T-helper 17 cell (primary cell): ENCODE data around the gene GRK1. TPM values are rescaled to one million over a fixed set of nuclear protein-coding genes. Genes with fewer than 3 reads are reported as not detected.
"Not testable (repeated sequence)": the region's sequence is repeated elsewhere in the genome, so short reads cannot be mapped to it uniquely, and the experiment has no call there.

Experiments
- ATAC-seq: fragments of 150-1000 bp; cut with Tn5 transposase; 2 replicates; pipeline ENCODE4 v1.10.0; 2021; ENCODE audit warnings: mild to moderate bottlenecking, moderate library complexity
- DNase-seq, 3 donors: peaks; one replicate each; pipeline versions ENCODE4 v3.0.0 to v3.0.0-alpha.2; 2020 to 2021
- H3K9me3 ChIP-seq: one replicate; pipeline ENCODE4 v1.7.0; 2013; ENCODE audit warnings: low read length, mild to moderate bottlenecking; ENCODE audit not compliant: control insufficient read depth, poor library complexity, severe bottlenecking
- H3K27ac Mint-ChIP-seq: one replicate; pipeline ENCODE4 v1.8.0; 2022; ENCODE audit warnings: mild to moderate bottlenecking, moderate library complexity, mixed read lengths
- H3K27me3 Mint-ChIP-seq: one replicate; pipeline ENCODE4 v1.8.0; 2022; ENCODE audit warnings: mixed read lengths
- H3K36me3 Mint-ChIP-seq: one replicate; pipeline ENCODE4 v1.8.0; 2022; ENCODE audit warnings: low read depth, mixed read lengths
- H3K4me1 Mint-ChIP-seq: one replicate; pipeline ENCODE4 v1.8.0; 2022; ENCODE audit warnings: mild to moderate bottlenecking, mixed read lengths
- H3K4me3 Mint-ChIP-seq: one replicate; pipeline ENCODE4 v1.8.0; 2022; ENCODE audit warnings: mild to moderate bottlenecking, moderate library complexity, mixed read lengths
- total RNA-seq, 4 donors: library from RNA in 2 of 4; stranded (reverse) in 2 of 4; gene quantifications; one replicate each; pipeline ENCODE4 v1.2.3 and lab custom pipeline; 2022 to 2026

GRK1 gene
- total RNA-seq, 2 donors from 2014 or later, result 0.07 TPM; not detected in 1

- not testable (repeated sequence) for H3K36me3 Mint-ChIP-seq, H3K9me3 ChIP-seq, H3K27me3 Mint-ChIP-seq
- peak; percentile 30 for ATAC-seq
- peak in 2 of 3 donors; percentile 31 to 42 for DNase-seq
- peaks cover 12% of the 10 kb centered on the region for H3K4me1 Mint-ChIP-seq
- H3K4me3 Mint-ChIP-seq, result peak overlapping the region; percentile 83
- H3K27ac Mint-ChIP-seq, result peak overlapping the region; percentile 69
Observed at GRCh38 chr13:113726106-113726821, 59.2 kb downstream of the GRK1 start.

DNA sequence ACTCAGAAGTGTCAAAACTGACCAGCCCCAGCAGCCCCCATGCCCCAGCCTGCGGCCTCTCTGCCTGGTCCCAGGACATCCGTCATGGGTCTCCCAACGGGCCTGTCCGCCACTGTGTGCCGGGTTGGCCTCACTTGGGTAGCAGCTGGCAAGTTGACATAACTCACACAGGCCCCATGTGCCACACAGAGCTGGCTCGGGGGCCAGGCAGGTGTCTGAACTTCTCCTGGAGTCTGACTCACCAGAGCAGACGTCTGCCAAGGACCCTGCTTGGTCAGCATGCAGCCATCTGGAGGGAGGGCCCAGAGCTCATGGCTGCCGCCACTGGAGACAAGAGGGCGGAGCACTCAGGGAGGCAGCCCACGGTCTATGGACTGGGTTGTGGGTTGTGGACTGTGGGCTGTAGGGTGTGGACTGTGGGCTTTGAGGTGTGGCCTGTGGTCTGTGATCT, 60.0 kb downstream of the GRK1 start:
- H3K9me3 ChIP-seq, result no peaks in the 10 kb centered on the region
- Mint-ChIP-seq H3K4me3 (no peak overlapping the region), H3K27me3 (no peaks in the 10 kb centered on the region), H3K27ac (peak overlapping the region; percentile 69), H3K36me3 (no peaks in the 10 kb centered on the region), H3K4me1 (peaks cover 12% of the 10 kb centered on the region)
- no peak for DNase-seq
- no peak for ATAC-seq

DNA sequence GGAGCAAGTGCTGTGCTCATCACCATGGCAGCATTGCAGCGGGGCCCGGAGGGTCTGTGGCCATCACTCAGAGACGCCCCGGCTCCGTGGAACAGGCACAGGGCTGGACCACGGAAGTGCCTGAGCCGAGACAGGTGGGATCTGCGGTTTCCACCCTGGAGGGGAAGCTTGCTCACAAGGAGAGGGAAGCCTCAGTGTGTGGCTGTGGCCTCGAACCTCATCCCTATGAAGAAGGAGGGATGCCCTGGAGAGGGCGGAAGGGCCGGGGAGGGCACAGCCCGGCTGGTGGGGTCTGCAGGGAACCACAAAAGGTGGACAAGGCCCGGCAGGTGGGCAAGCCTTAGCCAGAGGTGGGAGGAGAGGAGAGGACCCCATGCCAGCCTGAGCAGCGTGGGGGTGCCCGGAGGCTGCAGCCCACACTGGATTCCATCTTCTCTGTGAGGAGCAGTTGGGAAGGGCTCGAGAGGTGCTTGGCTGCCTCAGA, 61.6 kb downstream of the GRK1 start:
- peaks cover 12% of the 10 kb centered on the region for H3K4me1 Mint-ChIP-seq
- H3K36me3 Mint-ChIP-seq, result no peaks in the 10 kb centered on the region
- DNase-seq (no peak), ATAC-seq (no peak)
- H3K4me3 Mint-ChIP-seq, result no peak overlapping the region
- H3K27me3 Mint-ChIP-seq, result no peaks in the 10 kb centered on the region
- H3K9me3 ChIP-seq, result no peaks in the 10 kb centered on the region
- H3K27ac Mint-ChIP-seq, result no peak overlapping the region

DNA sequence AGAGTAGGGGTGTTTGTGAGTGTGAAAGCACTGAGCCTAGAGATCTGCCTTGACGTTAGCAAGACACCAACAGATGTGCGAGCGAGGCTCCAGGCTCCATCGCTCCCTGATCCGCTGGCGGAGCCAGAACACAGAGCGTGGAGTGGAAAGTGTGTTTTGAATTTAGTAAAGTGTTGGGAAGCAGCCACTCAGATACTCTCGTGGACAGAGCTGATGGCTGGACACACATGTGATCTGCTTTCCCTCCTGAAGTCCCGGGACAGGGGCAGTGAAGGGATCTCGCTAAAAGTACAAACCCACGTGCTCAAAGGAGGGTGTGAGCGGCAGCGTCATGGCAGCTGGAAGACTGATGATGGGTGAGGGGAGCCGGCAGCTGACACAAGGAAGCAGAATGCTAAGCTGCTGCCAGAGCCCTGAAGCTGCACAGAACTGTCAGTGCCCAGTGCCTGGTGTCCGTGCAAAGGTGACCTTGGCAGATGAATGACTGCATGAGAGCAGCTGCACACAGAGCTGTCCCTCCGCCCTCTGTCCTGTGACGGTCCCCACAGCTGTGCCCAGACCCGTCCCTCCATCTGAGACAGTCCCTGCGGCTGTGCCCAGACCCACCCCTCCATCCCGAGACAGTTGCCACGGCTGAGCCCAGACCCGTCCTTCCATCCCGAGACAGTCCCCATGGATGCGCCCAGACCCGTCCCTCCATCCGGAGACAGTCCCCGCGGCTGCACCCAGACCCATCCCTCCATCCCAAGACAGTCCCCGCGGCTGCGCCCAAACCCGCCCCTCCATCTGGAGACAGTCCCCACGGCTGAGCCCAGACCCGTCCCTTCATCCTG, 62.4 kb downstream of the GRK1 start:
- no peak for ATAC-seq

GRCh38 chr13:113730258-113730691, 63.3 kb downstream of the GRK1 start:
- DNase-seq (no peak), ATAC-seq (no peak)
- H3K27me3 Mint-ChIP-seq, result no peaks in the 10 kb centered on the region
- no peak overlapping the region for H3K4me3 Mint-ChIP-seq
- peaks cover 4% of the 10 kb centered on the region for H3K4me1 Mint-ChIP-seq
- H3K27ac Mint-ChIP-seq, result no peak overlapping the region
- no peaks in the 10 kb centered on the region for H3K36me3 Mint-ChIP-seq
- H3K9me3 ChIP-seq, result no peaks in the 10 kb centered on the region

More for the DNA sequence above, 62.4 kb downstream of the GRK1 start:
- peaks cover 10% of the 10 kb centered on the region for H3K4me1 Mint-ChIP-seq
- no peak overlapping the region for H3K27ac Mint-ChIP-seq
- no peak overlapping the region for H3K4me3 Mint-ChIP-seq
- no peak for DNase-seq
- no peaks in the 10 kb centered on the region for H3K36me3 Mint-ChIP-seq
- no peaks in the 10 kb centered on the region for H3K27me3 Mint-ChIP-seq
- no peaks in the 10 kb centered on the region for H3K9me3 ChIP-seq

GRCh38 chr13:113730831-113731191, 63.8 kb downstream of the GRK1 start:
- Mint-ChIP-seq H3K36me3 (no peaks in the 10 kb centered on the region), H3K27me3 (no peaks in the 10 kb centered on the region), H3K4me3 (no peak overlapping the region), H3K4me1 (peaks cover 4% of the 10 kb centered on the region), H3K27ac (no peak overlapping the region)
- DNase-seq, result no peak
- H3K9me3 ChIP-seq, result no peaks in the 10 kb centered on the region
- ATAC-seq, result no peak

DNA sequence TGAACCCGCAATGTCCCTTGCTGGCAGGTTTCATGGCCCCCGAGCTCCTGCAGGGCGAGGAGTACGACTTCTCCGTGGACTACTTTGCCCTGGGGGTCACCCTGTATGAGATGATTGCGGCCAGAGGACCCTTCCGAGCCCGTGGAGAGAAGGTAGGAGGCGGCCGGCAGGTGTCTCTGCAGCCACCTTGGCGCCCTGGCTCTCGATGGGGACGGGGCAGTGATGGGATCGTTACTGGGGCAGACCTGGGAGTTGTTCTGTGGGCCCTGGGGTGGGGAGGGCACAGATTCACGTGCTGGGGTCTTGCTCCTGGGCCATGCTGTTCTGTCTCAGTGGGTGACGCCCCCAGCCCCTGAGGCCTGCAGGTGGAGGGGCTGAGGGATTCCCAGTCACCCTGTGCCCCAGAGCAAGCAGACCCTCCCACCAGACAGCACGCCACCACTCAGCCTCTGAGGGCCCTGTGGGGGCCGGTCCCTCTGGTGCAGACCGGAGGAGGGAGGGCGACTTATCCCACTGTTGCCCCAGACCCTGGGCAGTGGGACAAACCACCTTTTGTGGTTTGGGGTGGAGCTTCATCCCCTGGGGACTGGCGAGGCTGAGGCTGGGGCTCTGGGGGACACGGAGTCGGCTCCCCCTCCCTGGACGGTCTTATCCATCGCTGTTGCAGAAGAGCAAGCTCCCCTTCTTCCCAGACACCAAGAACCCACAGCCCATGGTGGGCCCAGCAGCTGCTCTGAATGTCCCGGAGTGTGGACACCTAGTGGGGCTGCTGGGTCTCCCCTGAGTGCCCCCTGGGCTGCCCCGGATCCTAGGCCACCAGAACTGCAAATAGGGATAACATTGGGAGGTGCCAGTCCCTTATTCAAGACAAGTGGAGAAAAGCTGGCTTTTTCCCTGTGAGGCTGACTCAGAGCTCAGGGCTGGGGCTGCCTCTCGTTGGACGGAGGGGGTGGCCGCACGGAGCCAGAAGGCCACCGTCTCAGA, 64.5 kb downstream of the GRK1 start:
- Mint-ChIP-seq H3K27ac (no peak overlapping the region), H3K36me3 (no peaks in the 10 kb centered on the region), H3K27me3 (no peaks in the 10 kb centered on the region), H3K4me3 (no peak overlapping the region), H3K4me1 (peaks cover 2% of the 10 kb centered on the region)
- no peak for DNase-seq
- H3K9me3 ChIP-seq, result no peaks in the 10 kb centered on the region
- ATAC-seq, result no peak

DNA sequence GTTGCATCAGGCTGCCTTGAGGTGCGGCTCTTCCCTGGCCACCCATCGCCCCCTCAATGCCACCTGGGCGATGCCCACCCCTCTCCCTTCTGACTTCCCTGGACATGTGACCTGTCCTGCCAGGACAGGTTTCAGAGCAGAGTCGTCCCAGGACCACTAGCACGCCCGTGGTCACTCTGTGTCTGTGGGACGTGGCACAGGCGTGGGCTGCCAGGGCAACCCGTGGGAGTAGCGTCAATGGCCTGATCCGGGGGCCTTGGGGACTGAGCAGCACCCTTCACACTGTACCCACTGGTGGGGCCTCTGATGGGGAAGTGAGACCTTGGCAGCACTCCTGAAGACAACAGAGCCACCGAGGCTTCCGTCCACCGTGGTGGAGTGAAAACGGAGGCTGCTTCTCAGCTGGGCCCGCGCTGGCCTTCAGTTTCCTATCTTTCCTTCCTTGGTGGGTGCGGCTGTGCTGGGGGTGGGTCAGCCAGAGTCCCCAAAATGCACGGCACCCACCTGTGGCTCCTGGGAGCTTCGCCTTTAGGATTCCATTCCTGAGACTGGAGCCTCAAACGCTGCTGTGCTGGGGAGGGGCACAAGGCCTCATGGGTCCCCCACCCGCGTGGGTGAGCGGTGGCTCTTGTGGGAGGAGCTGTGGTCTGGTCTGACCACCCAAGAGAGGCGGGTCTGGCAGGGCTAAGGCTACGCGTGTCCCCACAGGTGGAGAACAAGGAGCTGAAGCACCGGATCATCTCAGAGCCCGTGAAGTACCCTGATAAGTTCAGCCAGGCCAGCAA, 65.3 kb downstream of the GRK1 start:
- no peak overlapping the region for H3K4me3 Mint-ChIP-seq
- H3K36me3 Mint-ChIP-seq, result no peaks in the 10 kb centered on the region
- H3K27ac Mint-ChIP-seq, result peak overlapping the region; percentile 74
- H3K9me3 ChIP-seq, result no peaks in the 10 kb centered on the region
- ATAC-seq (no peak), DNase-seq (no peak)
- no peaks in the 10 kb centered on the region for H3K27me3 Mint-ChIP-seq
- H3K4me1 Mint-ChIP-seq, result no peaks in the 10 kb centered on the region

GRCh38 chr13:113732961-113733950, 66.2 kb downstream of the GRK1 start:
- no peak for DNase-seq
- H3K27me3 Mint-ChIP-seq, result no peaks in the 10 kb centered on the region
- H3K9me3 ChIP-seq, result no peaks in the 10 kb centered on the region

GRCh38 chr13:113734099-113734825, 67.2 kb downstream of the GRK1 start:
- H3K4me1 Mint-ChIP-seq, result no peaks in the 10 kb centered on the region
- ATAC-seq (no peak), DNase-seq (no peak)
- no peaks in the 10 kb centered on the region for H3K36me3 Mint-ChIP-seq
- no peak overlapping the region for H3K27ac Mint-ChIP-seq
- H3K9me3 ChIP-seq, result no peaks in the 10 kb centered on the region
- H3K4me3 Mint-ChIP-seq, result no peak overlapping the region
- peaks cover 2% of the 10 kb centered on the region for H3K27me3 Mint-ChIP-seq

More at GRCh38 chr13:113732961-113733950, 66.2 kb downstream of the GRK1 start:
- Mint-ChIP-seq H3K4me1 (no peaks in the 10 kb centered on the region), H3K4me3 (no peak overlapping the region), H3K36me3 (no peaks in the 10 kb centered on the region), H3K27ac (peak overlapping the region; percentile 74)
- ATAC-seq, result no peak

DNA sequence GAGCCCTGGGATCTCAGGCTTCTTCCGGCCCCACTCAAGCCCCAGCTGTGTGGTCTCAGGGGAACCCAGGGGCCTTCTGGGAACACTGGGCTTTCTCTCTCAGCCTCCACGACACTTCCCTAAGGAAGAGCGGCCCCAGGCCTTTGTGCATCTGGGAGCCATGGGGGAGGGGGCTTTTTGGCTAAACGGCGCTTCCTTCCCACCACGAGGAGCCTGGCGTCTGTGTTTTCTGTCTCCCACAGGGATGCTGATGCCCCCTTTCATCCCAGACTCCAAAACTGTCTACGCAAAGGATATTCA, 67.8 kb downstream of the GRK1 start:
- H3K4me1 Mint-ChIP-seq, result no peaks in the 10 kb centered on the region
- no peak overlapping the region for H3K27ac Mint-ChIP-seq
- H3K9me3 ChIP-seq, result no peaks in the 10 kb centered on the region
- H3K36me3 Mint-ChIP-seq, result no peaks in the 10 kb centered on the region
- peaks cover 7% of the 10 kb centered on the region for H3K27me3 Mint-ChIP-seq
- no peak for DNase-seq
- no peak for ATAC-seq
- no peak overlapping the region for H3K4me3 Mint-ChIP-seq
